ENCODE results near the gene DRC7.
"Not testable (repeated sequence)": the region's sequence is repeated elsewhere in the genome, so short reads cannot be mapped to it uniquely, and the experiment has no call there.

The DRC7 gene

GRCh38 chr16:57760357-57761160 is 66.0 kb downstream of the DRC7 start:
- in situ Hi-C loops (cut with HindIII; ENCODE audit: low sequenced_read_pairs): no loop called here

DNA sequence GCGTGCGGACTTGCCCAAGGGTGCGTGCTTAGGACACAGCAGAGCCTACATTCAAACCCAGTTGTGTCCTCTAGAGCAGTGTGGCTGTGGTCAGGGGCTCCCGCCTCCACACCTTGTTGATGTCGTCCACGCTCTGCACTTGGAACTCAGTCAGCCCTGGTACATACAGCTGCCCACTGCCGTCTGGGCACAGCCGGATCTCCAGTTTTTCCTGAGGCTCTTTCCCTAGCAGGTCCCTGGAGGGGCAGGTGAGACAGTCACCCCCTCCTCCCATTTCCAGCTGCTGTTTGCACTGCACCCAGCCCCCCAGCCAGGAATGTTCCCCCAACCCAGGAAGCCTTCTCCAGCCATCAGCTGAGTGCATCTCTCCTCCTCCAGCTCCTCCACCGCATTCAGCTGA is 66.7 kb downstream of the DRC7 start:
- in situ Hi-C loops (cut with HindIII; ENCODE audit: low sequenced_read_pairs): no loop called here

DNA sequence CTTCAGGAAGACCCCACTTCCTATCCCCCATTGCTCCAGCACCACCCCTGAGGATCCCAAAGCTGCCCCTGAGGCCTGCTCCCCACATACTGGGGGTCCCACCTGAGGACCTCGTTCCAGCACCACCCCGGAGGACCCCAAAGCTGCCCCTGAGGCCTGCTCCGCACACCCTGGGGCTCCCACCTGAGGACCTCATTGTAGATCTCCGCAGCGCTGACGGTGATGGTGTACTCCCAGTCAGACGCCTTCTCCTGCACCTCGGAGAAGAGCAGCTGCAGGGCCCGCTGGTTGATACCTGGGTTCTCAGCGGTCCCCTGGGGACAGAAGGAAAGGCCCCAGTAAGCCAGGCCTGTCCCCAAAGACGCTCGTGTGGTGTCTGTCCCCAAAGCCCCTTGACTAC is 67.4 kb downstream of the DRC7 start:
- in situ Hi-C loops (cut with HindIII; ENCODE audit: low sequenced_read_pairs): no loop called here

- in situ Hi-C loops (cut with HindIII; ENCODE audit: low sequenced_read_pairs): no loop called here
These were observed 67.9 kb downstream of the DRC7 start for GRCh38 chr16:57762365-57763040.

- in situ Hi-C loops (cut with HindIII; ENCODE audit: low sequenced_read_pairs): no loop called here
These were observed 68.8 kb downstream of the DRC7 start for GRCh38 chr16:57763285-57764005.

DNA sequence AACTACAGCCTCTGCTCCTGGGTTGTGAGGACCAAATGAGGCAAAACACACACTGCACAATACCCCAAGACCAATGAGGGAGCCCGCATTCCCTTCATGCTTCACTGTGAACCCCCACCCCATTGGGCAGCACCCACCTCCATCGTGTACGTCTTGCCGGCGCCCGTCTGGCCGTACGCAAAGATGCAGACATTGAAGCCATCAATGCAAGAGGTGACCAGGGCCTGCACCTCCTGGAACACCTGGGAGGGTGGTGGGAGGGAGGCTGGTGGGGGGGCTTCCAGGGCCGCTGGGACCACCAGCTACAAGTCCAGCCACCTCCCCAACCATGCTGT is 69.4 kb downstream of the DRC7 start:
- in situ Hi-C loops (cut with HindIII; ENCODE audit: low sequenced_read_pairs): no loop called here

DNA sequence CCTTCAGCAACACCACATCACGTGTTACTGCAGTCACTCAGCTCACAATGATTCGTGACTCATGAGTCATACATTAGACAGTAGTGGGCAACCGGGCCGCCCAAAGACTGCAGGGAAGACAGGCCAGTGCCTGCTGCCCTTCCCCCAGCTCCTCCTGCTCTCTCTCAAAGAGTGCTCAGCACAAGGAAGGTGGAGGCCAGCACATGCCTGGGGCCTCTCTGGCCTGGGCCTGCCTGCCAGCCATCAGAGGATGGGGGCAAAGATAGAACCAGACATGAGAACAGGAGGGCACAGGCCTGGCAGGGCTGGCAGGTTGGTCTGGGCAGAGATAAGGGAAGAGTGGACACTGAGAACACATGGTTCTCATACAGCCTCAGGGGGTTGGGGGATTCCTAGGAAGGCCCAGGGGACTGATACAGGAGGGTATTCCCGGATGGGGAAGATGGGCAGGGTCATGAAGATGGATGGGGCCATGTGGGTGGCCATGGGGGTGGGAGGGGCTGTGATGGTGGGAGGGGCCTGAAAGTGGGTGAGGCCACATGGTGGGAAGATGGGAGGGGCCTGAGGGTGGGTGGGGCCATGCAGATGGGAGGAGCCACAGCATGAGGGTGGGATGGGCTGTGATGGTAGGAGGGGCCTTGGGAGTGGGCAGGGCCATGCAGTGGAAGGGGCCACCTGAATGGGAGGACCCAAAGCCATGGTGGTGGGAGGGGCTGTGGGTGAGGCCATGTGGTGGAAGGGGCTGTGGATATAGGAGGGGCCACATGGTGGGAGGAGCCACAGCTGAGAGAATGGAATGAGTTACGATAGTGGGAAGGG is 69.9 kb downstream of the DRC7 start:
- in situ Hi-C loops (cut with HindIII; ENCODE audit: low sequenced_read_pairs): no loop called here

DNA sequence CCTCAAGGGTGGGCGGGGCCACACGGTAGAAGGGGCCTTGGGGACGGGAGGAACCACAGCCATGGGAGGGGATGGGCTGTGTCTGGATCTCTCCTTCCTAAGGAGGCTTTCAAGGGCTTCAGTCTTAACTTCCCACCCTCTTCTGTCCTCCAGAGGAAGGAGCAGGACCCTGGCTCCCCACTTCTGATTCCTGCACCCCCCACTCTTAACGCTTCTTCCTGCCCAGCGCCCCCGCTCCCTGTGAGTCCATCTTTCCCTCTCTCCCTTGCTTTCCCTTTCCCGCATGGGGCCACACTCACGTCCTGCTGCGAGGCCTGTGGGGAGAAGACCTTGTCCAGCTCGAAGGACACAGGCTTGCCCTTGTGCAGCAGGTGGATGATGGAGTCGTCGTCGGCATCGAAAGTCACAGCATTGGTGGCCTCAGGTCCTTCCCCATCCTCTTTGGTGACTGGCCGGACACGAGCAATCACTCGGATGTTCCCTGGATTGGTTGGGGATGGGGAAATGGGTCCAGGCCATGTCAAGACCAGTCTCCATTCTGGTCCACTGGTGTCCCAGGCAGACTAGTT is 70.6 kb downstream of the DRC7 start:
- in situ Hi-C loops (cut with HindIII; ENCODE audit: low sequenced_read_pairs): no loop called here

DNA sequence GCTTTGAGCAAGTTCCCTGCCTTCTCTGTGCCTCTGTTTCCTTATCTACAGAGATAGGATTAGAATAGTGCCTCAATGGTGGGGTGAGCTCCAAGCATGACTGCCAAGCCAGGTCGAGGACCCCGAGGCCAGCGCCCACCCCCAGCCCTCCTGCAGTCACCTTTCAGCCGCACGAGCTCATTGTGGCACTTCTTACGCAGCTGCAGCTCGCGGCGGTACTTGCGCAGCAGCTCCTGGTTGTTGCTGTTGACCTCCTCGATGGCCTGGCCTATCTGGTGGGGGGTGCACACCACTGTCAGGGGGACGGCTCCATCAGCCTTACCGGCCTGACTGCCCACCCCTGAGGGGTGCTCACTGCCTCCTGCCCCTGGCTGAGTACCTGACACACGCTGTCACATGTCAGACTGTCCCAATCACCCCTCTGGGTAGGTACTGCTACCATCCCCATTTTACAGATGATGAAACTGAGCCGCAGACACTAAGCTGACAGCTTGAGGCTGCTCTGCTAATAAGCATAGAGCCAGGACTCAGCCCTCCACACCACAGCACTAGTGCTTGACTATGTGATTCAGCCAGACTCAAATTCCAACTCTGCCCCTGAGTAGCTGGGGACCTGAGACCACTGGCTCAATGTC is 72.2 kb downstream of the DRC7 start:
- in situ Hi-C loops (cut with HindIII; ENCODE audit: low sequenced_read_pairs): no loop called here

DNA sequence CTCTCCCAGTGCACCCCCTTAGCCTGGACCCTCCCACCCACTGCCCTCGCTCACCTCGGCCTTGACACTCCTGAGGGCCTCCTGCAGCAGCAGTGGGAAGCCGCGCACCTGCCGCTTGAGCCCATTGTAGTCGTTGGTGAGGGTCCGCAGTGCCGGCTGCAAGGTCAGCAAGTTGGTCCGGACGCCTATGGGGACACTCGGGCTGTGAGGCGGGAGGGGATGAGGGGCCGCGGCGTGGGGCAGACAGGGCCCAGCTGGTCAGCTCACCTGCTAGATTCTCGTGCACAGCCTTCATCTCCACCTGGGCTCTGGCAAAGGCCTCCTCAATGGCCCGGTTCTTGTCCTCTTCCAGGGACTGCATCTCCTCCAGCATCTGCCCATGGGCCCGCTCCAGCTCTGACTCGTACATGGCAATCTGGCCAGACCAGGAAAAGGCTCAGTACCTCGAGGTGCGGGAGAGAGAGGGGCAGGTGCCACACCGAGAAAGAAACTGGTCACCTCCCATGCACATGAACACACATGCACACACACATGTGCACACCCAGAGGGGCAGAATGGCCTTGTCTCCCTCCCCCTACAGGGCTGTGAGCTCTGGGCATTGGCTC is 75.0 kb downstream of the DRC7 start:
- in situ Hi-C loops (cut with HindIII; ENCODE audit: low sequenced_read_pairs): no loop called here

DNA sequence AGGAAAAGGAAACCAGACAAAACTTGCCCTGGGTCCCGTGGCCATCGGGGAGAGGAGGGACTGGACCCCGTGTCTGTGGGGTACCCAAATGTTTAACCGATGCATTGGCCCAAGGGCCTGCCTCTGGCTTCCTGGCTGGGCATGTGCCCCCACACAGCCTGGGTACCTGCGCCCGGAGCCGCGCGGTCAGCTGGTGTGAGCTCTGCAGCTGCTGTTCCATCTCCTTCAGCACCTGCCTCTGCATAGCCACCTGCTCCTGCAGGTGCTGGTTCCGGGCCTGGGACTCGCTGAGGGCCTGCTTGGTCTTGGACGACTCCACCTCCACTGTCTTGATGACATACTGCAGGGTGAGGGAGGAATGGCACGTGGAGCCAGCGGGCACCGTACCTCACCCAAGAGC is 75.8 kb downstream of the DRC7 start:
- in situ Hi-C loops (cut with HindIII; ENCODE audit: low sequenced_read_pairs): no loop called here

- in situ Hi-C loops (cut with HindIII; ENCODE audit: low sequenced_read_pairs): no loop called here
These were observed 76.7 kb downstream of the DRC7 start for GRCh38 chr16:57771141-57771785.

- in situ Hi-C loops (cut with HindIII; ENCODE audit: low sequenced_read_pairs): no loop called here
These were observed 78.4 kb downstream of the DRC7 start for GRCh38 chr16:57773019-57773418.

DNA sequence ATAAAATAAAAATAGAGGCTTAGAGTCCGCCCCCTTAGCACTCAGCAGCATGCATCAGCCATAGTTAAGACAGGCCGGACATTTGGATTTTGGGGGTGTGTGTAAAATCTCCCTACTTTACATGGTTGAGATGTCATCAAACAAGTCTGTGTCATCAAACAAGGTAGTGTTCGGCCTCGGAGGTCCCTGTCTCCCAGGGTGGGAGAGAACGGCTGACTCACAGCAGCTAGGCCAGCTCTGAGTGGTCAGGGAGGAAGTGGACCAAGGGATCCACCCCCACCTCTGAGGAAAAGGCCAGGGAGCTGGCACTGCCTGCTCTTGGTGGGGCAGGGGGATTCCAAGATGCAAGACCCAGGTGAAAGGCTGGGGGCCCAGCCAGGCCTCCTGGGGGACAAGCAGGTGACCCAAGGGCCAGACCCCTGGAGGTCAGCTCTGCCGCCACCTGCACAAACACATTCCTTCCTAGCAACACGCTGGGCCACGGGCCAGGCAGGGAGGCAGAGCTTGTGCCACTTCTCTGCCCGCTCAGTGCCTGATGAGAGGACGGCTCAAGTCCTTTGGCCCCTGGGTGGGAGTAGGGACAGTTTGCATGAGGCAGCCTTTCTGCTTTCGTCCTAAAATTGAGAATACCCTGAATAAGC is 79.2 kb downstream of the DRC7 start:
- in situ Hi-C loops (cut with HindIII; ENCODE audit: low sequenced_read_pairs): no loop called here

DNA sequence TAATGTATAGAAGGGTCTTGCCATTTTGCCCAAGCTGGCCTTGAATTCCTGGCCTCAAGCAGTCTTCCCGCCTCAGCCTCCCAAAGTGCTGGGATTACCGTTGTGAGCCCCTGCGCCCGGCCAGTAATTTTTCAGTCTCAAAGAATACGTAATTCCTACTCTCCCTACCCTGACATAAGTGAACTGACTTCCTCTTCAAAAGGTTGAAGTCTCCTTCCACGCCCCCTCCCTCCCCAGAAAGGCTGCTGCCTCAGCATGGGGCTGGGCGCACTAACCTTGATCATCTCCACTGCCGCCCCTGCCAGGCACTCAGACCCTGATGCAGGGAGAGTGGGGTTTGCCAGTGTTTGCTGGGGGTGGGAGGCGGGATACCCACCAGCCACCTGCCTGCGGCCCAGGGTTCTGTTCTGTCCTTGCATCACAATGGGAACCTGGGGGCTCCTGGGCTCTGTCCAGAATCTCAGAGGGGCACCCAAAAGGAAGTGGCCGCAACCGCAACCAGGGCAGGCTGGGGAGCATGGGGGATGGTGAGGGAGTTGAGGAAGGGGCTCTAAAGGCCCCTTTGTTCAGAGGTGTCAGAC is 80.2 kb downstream of the DRC7 start:
- in situ Hi-C loops (cut with HindIII; ENCODE audit: low sequenced_read_pairs): no loop called here

GRCh38 chr16:57775661-57776469 is 81.3 kb downstream of the DRC7 start:
- in situ Hi-C loops (cut with HindIII; ENCODE audit: low sequenced_read_pairs): no loop called here

- in situ Hi-C loops (cut with HindIII; ENCODE audit: low sequenced_read_pairs): no loop called here
These were observed 84.1 kb downstream of the DRC7 start for GRCh38 chr16:57778658-57779057.

DNA sequence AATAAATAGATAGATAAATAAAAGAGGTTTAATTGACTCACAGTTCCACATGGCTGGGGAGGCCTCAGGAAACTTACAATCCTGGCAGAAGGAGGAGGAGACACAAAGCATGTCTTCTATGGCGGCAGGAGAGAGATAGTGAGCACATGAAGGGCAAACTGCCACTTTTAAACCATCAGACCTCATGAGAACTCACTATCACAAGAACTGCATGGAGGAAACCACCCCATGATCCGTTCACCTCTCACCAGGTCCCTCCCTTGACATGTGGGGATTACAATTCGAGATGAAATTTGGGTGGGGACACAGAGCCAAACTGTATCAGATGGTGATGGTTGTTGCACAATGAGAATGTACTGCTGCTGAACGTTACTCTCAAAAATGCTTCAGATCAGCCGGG is 85.2 kb downstream of the DRC7 start:
- in situ Hi-C loops (cut with HindIII; ENCODE audit: low sequenced_read_pairs): not testable (repeated sequence)
